AG04450 (cell line): ENCODE measurements around the gene SLC26A11. TPM values are rescaled to one million over a fixed set of nuclear protein-coding genes. Genes with fewer than 3 reads are reported as not detected.

Experiments used
- CTCF ChIA-PET: fragments of 300-600, 350-600 bp; formaldehyde crosslinking; extraction: SDS; loops from one replicate; lab custom pipeline; 2022; ENCODE audit warnings: antibody characterized with exemption, inconsistent platforms; lab: Charles Lee
- POLR2A ChIA-PET: fragments of 350-600 bp; formaldehyde crosslinking; extraction: SDS; loops from one replicate; lab custom pipeline; 2021; ENCODE audit warnings: antibody characterized with exemption, inconsistent platforms; lab: Yijun Ruan, JAX
- DNase-seq: peaks from one replicate; pipeline ENCODE4 v3.0.0-alpha.2; 2011; ENCODE audit warnings: low read depth, low spot score
- H3K27ac ChIP-seq: one replicate; pipeline ENCODE4 v1.5.1; 2012; ENCODE audit warnings: low read depth, low read length, control low read depth
- H3K27me3 ChIP-seq: one replicate; pipeline ENCODE4 v1.6.0; 2012; ENCODE audit warnings: low read length; ENCODE audit not compliant: control insufficient read depth, insufficient read depth
- H3K4me3 ChIP-seq: 2 replicates; pipeline ENCODE4 v1.5.1; 2011; ENCODE audit warnings: mild to moderate bottlenecking, low read depth, low read length, control low read depth
- H3K9me3 ChIP-seq: 2 replicates; pipeline ENCODE4 v1.5.1; 2012; ENCODE audit warnings: low read length; ENCODE audit not compliant: control insufficient read depth, insufficient read depth
- CTCF ChIP-seq: IDR thresholded peaks from 2 replicates; pipeline ENCODE4 v1.5.1; 2011; ENCODE audit warnings: low read depth, low read length, control low read depth, inconsistent platforms
- polyA plus RNA-seq: library from polyadenylated mRNA; depleted of rRNA; stranded (reverse); fragments of >200 nt; gene quantifications from 2 replicates; pipeline ENCODE4 v1.2.3, GENCODE V29; 2011

The SLC26A11 gene
- polyA plus RNA-seq, 1 experiment = 8.9 TPM

GRCh38 chr17:80223142-80223815 is 3.1 kb downstream of the SLC26A11 start:
- Histone ChIP-seq H3K27ac (no peak overlapping the region), H3K27me3 (no peaks in the 10 kb centered on the region), H3K4me3 (no peak overlapping the region), H3K9me3 (no peaks in the 10 kb centered on the region; the same call in 1 of the 2 replicates)
- DNase-seq = no peak
- CTCF ChIA-PET = interaction anchor here (0.5 kb wide), 1 partner anchor 622 kb away, joined by 3 read pairs; no protein-coding TSS in a partner anchor
- POLR2A ChIA-PET = no interaction called here
- no peak for TF ChIP-seq CTCF

- ChIA-PET POLR2A (no interaction called here), CTCF (no interaction called here)
- DNase-seq = no peak
- TF ChIP-seq CTCF = no peak
- no peaks in the 10 kb centered on the region for H3K27me3 ChIP-seq
- H3K27ac ChIP-seq = no peak overlapping the region
- H3K9me3 ChIP-seq = no peaks in the 10 kb centered on the region; the same call in 1 of the 2 replicates
- H3K4me3 ChIP-seq = no peak overlapping the region
These were observed 3.7 kb downstream of the SLC26A11 start for GRCh38 chr17:80223838-80224497.

GRCh38 chr17:80224683-80225082 is 4.5 kb downstream of the SLC26A11 start:
- Histone ChIP-seq H3K27ac (no peak overlapping the region), H3K27me3 (no peaks in the 10 kb centered on the region), H3K4me3 (no peak overlapping the region), H3K9me3 (no peaks in the 10 kb centered on the region; the same call in 1 of the 2 replicates)
- no peak for TF ChIP-seq CTCF
- DNase-seq = no peak
- CTCF ChIA-PET = no interaction called here
- POLR2A ChIA-PET = no interaction called here

GRCh38 chr17:80225230-80225629 is 5.0 kb downstream of the SLC26A11 start:
- H3K4me3 ChIP-seq = no peak overlapping the region
- ChIA-PET CTCF (no interaction called here), POLR2A (interaction anchor here (0.6 kb wide), 1 partner anchor 19 kb away, joined by 11 read pairs; no protein-coding TSS in a partner anchor)
- no peaks in the 10 kb centered on the region; the same call in 1 of the 2 replicates for H3K9me3 ChIP-seq
- no peaks in the 10 kb centered on the region for H3K27me3 ChIP-seq
- no peak for TF ChIP-seq CTCF
- no peak for DNase-seq
- no peak overlapping the region for H3K27ac ChIP-seq

- Histone ChIP-seq H3K27me3 (no peaks in the 10 kb centered on the region), H3K9me3 (peaks cover 2% of the 10 kb centered on the region), H3K4me3 (no peak overlapping the region), H3K27ac (no peak overlapping the region)
- ChIA-PET POLR2A (no interaction called here), CTCF (interaction anchor here (1.1 kb wide), 1 partner anchor 219 kb away, joined by 3 read pairs; no protein-coding TSS in a partner anchor)
- no peak for DNase-seq
- TF ChIP-seq CTCF = no peak
These were observed 6.9 kb downstream of the SLC26A11 start for GRCh38 chr17:80227156-80227555.
